Gastrocnemius medialis (tissue), 4 donors: ENCODE data around the gene ITGA5.

Experiments used
- POLR2A ChIP-seq, 2 donors: fragments of 450-650 bp; IDR thresholded peaks; one replicate each; pipeline ENCODE4 v1.6.1; 2017; ENCODE audit warnings: antibody characterized with exemption in 2 of 2, mild to moderate bottlenecking in 2 of 2, moderate library complexity in 2 of 2
- TF ChIP-seq, protein P1 (sequence below), 5 experiments: fragments of 450-650 bp in 3 of 5; fragments of 200-600 bp in 2 of 5; sonication (generic) in 2 of 5; IDR thresholded peaks in 4 of 5; conservative IDR thresholded peaks in 1 of 5; 1 replicate in 4 of 5; 2 replicates in 1 of 5; pipeline ENCODE4 v1.5.1; 2016 to 2019; ENCODE audit warnings: antibody characterized with exemption in 5 of 5, mild to moderate bottlenecking in 3 of 5, moderate library complexity in 3 of 5

GRCh38 chr12:54442961-54443360 is 23.9 kb upstream of the ITGA5 start:
- TF ChIP-seq, protein P1, sequence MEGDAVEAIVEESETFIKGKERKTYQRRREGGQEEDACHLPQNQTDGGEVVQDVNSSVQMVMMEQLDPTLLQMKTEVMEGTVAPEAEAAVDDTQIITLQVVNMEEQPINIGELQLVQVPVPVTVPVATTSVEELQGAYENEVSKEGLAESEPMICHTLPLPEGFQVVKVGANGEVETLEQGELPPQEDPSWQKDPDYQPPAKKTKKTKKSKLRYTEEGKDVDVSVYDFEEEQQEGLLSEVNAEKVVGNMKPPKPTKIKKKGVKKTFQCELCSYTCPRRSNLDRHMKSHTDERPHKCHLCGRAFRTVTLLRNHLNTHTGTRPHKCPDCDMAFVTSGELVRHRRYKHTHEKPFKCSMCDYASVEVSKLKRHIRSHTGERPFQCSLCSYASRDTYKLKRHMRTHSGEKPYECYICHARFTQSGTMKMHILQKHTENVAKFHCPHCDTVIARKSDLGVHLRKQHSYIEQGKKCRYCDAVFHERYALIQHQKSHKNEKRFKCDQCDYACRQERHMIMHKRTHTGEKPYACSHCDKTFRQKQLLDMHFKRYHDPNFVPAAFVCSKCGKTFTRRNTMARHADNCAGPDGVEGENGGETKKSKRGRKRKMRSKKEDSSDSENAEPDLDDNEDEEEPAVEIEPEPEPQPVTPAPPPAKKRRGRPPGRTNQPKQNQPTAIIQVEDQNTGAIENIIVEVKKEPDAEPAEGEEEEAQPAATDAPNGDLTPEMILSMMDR (IDR thresholded peaks at IDR 0.05 in 4 of 5, conservative IDR thresholded peaks at IDR 0.05 in 1 of 5) = no peak
- no peak for TF ChIP-seq POLR2A (IDR thresholded peaks at IDR 0.05)
